Upper lobe of left lung (tissue), 4 donors: ENCODE results near the gene PUDP.

ENCODE experiments used
- POLR2A ChIP-seq, 4 donors: fragments of 450-650 bp; IDR thresholded peaks; one replicate each; pipeline ENCODE4 v1.5.1; 2016 to 2017; ENCODE audit warnings: antibody characterized with exemption in 4 of 4, mild to moderate bottlenecking in 2 of 4
- POLR2AphosphoS5 ChIP-seq, 2 donors: sonication (generic); formaldehyde crosslinking; IDR thresholded peaks; one replicate each; pipeline ENCODE4 v1.5.1; 2017; ENCODE audit warnings: antibody characterized with exemption in 2 of 2
- TF ChIP-seq, protein P1 (sequence below), 6 experiments: fragments of 450-650 bp in 4 of 6; fragments of 200-600 bp in 2 of 6; sonication (generic) in 2 of 6; IDR thresholded peaks; one replicate each; pipeline ENCODE4 v1.5.1; 2016 to 2019; ENCODE audit warnings: antibody characterized with exemption in 6 of 6

DNA sequence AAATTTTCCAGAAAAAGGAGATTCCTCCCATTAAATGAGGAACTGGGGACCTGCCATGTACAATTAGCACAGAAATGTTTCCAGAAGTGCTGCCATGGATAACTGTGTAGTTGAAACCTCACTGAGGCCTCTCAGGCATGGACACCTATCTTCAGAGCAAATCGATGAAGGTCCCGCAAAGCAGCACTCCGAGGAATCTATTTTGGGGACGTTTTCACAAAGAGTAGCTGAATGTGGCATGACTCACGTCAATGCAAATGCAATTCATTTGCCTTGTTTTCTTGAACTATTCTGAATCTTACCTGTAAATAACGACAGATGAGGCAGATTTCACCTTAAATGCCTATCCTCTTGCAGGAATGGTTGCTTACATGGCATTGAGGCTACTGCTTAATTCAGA is 87.5 kb downstream of the PUDP start:
- TF ChIP-seq, protein P1, sequence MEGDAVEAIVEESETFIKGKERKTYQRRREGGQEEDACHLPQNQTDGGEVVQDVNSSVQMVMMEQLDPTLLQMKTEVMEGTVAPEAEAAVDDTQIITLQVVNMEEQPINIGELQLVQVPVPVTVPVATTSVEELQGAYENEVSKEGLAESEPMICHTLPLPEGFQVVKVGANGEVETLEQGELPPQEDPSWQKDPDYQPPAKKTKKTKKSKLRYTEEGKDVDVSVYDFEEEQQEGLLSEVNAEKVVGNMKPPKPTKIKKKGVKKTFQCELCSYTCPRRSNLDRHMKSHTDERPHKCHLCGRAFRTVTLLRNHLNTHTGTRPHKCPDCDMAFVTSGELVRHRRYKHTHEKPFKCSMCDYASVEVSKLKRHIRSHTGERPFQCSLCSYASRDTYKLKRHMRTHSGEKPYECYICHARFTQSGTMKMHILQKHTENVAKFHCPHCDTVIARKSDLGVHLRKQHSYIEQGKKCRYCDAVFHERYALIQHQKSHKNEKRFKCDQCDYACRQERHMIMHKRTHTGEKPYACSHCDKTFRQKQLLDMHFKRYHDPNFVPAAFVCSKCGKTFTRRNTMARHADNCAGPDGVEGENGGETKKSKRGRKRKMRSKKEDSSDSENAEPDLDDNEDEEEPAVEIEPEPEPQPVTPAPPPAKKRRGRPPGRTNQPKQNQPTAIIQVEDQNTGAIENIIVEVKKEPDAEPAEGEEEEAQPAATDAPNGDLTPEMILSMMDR (IDR thresholded peaks at IDR 0.05) = no peak
- TF ChIP-seq POLR2A (IDR thresholded peaks at IDR 0.05) (no peak), POLR2AphosphoS5 (IDR thresholded peaks at IDR 0.05) (no peak)
